Ectodermal cell (in vitro differentiated cells): Measurements from ENCODE around the gene POLA1.

Source experiments
- H3K27ac ChIP-seq: 2 replicates; pipeline ENCODE4 v1.7.0; 2013; ENCODE audit warnings: mild to moderate bottlenecking, low read depth, low read length; ENCODE audit not compliant: insufficient read depth, poor library complexity, severe bottlenecking
- H3K27me3 ChIP-seq: 2 replicates; pipeline ENCODE4 v1.7.0; 2013; ENCODE audit warnings: mild to moderate bottlenecking, low read length; ENCODE audit not compliant: insufficient read depth, control insufficient read depth, poor library complexity, severe bottlenecking
- H3K36me3 ChIP-seq: one replicate; pipeline ENCODE4 v1.7.0; 2013; ENCODE audit warnings: low read length; ENCODE audit not compliant: control insufficient read depth, insufficient read depth
- H3K4me1 ChIP-seq: one replicate; pipeline ENCODE4 v1.7.0; 2013; ENCODE audit warnings: low read length; ENCODE audit not compliant: control insufficient read depth, insufficient read depth
- H3K4me3 ChIP-seq: 2 replicates; pipeline ENCODE4 v1.7.0; 2013; ENCODE audit warnings: low read depth, low read length, control low read depth; ENCODE audit not compliant: insufficient read depth
- H3K9me3 ChIP-seq: 2 replicates; pipeline ENCODE4 v1.7.0; 2013; ENCODE audit warnings: mild to moderate bottlenecking, low read length, moderate library complexity; ENCODE audit not compliant: control insufficient read depth
- WGBS, 2 experiments: methylation state at CpG; one replicate each; pipeline ENCODE4 v1.1.7; 2013; ENCODE audit warnings: missing lambda C conversion rate in 2 of 2; 5-methylcytosine and 5-hydroxymethylcytosine counted together

The POLA1 gene

DNA sequence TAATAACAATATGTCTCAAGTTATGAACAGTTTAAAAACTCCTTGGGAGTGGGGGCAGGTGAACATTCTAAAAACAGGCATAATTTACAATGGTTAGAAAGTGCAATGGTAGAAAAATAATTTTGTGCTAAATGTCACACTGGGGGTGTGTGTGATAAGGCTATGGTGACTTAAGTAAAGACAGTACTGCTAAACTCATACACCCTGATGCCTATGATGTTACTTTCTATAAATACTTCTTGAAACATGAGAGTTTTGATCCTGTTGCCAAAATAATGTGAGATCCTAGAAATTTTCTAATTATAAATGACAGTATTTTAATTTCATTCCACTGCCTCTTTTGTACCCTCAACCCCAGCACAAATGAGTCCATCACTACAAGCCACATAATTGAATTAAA lies 144.2 kb downstream of the POLA1 start:
- H3K36me3 ChIP-seq = no peaks in the 10 kb centered on the region
- no peak overlapping the region for H3K27ac ChIP-seq
- no peaks in the 10 kb centered on the region for H3K4me1 ChIP-seq
- H3K27me3 ChIP-seq = no peaks in the 10 kb centered on the region
- H3K4me3 ChIP-seq = no peak overlapping the region
- no peaks in the 10 kb centered on the region for H3K9me3 ChIP-seq

DNA sequence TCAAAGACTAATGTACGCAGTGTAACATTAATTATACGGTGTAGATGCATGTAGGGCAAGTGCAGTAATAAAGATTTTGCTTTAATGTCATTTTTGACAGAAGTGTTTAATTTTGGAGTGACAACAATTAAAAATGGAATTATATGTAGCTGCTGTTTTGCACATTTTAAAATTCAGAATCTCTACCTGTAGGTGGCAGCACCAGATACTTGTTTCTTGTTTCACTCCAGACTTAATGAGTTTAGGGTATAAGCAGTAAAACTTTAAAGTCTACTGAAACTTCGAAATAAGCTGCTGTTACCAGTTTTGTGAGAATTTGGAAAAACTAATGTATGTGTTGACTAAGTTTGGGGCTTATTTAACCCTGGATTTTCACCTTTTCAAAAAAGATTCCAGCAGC lies 144.9 kb downstream of the POLA1 start:
- no peaks in the 10 kb centered on the region for H3K27me3 ChIP-seq
- H3K4me3 ChIP-seq = no peak overlapping the region
- no peaks in the 10 kb centered on the region for H3K9me3 ChIP-seq
- no peaks in the 10 kb centered on the region for H3K36me3 ChIP-seq
- WGBS, 2 experiments = 80 to 82% methylated on average over 3 of the region's 3 CpGs
- H3K4me1 ChIP-seq = no peaks in the 10 kb centered on the region
- no peak overlapping the region for H3K27ac ChIP-seq

DNA sequence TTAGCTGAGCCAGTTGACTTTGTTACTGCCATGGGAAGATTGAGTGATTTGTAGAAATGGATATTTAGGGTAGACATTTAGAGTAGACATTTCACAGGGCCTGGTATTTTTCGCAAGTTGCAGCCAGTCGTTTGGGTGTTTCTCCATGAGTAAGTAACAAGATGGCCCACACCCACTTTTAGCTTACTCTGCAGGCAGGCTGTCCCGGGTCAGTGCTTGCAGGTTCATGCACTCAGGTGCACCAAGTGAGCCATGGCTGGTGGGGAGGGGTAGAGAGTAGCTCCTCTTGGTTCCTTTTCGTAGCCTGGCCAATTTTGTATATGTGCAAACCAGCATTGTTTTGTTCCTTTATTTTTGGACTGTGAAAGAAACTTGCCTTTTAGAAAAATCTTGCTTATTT lies 145.6 kb downstream of the POLA1 start:
- no peak overlapping the region for H3K27ac ChIP-seq
- WGBS, 2 experiments = 83 to 91% methylated on average over 4 of the region's 4 CpGs
- H3K4me1 ChIP-seq = no peaks in the 10 kb centered on the region
- H3K36me3 ChIP-seq = no peaks in the 10 kb centered on the region
- no peaks in the 10 kb centered on the region for H3K27me3 ChIP-seq
- no peaks in the 10 kb centered on the region for H3K9me3 ChIP-seq
- no peak overlapping the region for H3K4me3 ChIP-seq

DNA sequence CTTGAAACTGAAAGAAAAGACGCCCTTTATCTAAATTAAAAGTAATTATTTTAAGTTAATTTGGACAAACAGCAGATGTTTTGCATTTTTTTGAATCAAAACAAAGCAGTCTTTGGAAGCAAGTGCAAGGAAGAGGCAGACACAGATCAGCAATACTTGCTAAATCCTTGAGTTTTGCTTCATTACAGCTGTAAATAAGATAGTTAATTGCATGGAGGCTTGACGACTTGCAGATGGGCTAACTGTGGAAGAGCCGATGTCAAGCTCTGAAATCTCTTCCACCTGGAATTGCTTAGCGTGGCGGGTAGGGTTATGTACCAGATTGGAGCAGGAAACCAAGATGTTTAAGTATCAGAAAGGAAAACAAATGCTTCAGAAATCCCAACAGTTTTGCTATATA lies 148.8 kb downstream of the POLA1 start:
- H3K9me3 ChIP-seq = no peaks in the 10 kb centered on the region
- WGBS, 2 experiments = 91 to 97% methylated on average over 4 of the region's 5 CpGs
- H3K4me1 ChIP-seq = no peaks in the 10 kb centered on the region
- no peaks in the 10 kb centered on the region for H3K36me3 ChIP-seq
- no peak overlapping the region for H3K4me3 ChIP-seq
- no peak overlapping the region for H3K27ac ChIP-seq
- no peaks in the 10 kb centered on the region for H3K27me3 ChIP-seq

DNA sequence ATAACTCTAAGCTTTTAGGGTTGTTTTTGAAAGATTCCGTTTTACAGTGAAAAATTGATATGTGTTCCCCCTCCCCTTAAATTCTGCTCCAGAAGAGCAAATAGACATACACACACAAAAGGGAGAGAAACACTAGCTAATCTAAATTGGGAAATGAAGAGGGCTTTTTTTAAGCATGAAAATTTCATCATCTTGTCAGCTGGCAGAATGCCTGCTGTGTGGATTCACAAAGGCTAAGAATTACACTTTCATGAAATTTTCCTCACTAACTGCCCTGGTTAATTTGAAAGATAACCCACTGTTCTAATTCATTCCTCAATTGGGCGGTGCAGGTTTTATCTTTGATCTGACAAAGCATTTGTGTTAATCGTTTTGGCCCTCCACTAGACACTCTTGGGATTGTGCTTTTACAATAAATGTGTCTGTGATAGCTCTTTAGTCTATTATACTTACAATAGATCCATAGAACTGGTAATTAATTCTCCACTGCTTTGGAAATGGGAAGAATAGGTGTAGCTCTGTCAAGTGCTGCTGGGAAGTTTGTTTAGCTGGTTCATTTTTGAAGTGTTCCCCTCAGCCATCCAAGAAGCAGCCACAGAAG lies 152.9 kb downstream of the POLA1 start:
- H3K4me1 ChIP-seq = no peaks in the 10 kb centered on the region
- H3K36me3 ChIP-seq = no peaks in the 10 kb centered on the region
- H3K4me3 ChIP-seq = no peak overlapping the region
- H3K27ac ChIP-seq = no peak overlapping the region
- H3K27me3 ChIP-seq = no peaks in the 10 kb centered on the region
- WGBS, 2 experiments = 76 to 100% methylated on average over 1 to 3 of the region's 3 CpGs
- H3K9me3 ChIP-seq = no peaks in the 10 kb centered on the region

DNA sequence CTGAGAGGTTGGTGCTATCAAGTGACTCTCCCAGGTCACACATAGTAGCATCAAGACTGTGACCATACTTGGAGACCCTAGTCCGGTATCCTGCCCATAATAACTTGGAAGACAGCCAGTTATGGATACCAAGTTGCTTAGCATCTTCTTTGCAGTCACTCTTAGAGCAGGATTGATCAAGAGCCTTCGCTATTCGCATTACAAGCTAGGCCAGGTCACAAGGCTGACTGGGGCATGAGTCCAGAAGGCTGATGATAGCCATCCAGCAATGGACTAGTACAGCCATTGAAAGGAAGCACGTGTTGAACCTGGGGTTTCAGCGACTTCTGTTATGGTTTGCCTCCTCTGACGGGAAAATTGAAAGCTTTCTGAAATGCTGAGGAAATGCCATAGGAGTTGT lies 157.6 kb downstream of the POLA1 start:
- no peak overlapping the region for H3K27ac ChIP-seq
- no peaks in the 10 kb centered on the region for H3K27me3 ChIP-seq
- no peaks in the 10 kb centered on the region for H3K36me3 ChIP-seq
- no peaks in the 10 kb centered on the region for H3K4me1 ChIP-seq
- no peak overlapping the region for H3K4me3 ChIP-seq
- no peaks in the 10 kb centered on the region for H3K9me3 ChIP-seq
- WGBS, 2 experiments = 94 to 98% methylated on average over 6 of the region's 6 CpGs

DNA sequence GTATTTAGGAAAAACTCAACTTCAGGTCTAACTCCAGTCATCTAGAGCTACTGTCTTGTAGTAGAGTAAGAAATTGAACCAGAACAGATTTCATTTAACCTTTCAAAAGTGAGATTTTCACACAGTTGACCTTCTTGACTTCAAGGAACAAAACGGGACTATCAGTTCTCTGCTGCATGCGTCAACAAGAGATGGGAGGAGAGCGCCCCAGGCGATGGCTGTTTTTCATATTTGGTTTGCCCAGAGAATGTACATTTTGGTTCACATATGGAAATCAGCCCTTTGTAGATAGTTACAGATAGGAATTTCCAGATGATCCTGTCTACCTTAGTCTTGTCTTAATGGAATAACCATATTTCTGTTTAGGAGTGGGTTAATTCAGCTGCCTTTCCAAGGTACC lies 158.1 kb downstream of the POLA1 start:
- Histone ChIP-seq H3K27me3 (no peaks in the 10 kb centered on the region), H3K9me3 (no peaks in the 10 kb centered on the region), H3K36me3 (no peaks in the 10 kb centered on the region), H3K27ac (no peak overlapping the region), H3K4me1 (no peaks in the 10 kb centered on the region), H3K4me3 (no peak overlapping the region)
- 94 to 95% methylated on average over 4 of the region's 4 CpGs for WGBS, 2 experiments

DNA sequence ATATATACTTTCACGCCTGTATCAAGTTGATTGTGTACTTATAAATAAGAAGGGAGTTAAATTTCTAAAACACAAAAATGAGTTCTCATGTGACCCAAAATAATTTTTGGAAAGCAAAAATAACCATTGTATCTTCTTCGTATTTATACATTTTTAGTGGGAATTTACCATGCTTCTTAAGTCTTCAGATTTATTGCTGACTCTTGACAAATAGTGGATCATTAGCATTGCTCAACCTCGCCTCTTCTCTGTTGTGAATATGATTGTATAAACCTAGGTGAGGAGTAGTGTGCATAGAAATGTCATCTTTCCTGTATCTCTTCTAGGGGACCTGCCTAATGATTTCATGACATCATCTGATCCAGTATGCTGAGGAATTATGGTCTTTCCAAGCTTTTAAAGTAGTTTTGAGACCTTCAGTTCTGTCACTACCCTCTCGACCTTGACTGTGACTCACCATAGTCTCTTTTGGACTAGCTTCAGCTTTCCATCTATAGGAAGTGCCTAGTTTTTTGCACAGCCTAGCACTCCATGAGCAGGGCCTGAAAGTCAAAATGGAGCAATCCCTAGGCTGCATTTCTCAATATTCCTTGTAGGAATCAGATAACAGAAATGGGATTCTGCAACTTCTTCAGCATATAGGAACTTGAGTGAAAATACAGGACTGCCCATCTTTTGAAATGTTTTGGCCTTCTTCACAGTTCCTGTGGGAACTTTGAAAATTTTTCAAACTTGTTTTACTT lies 164.5 kb downstream of the POLA1 start:
- no peaks in the 10 kb centered on the region for H3K27me3 ChIP-seq
- WGBS, 2 experiments = 96 to 97% methylated on average over 2 to 3 of the region's 4 CpGs
- H3K27ac ChIP-seq = no peak overlapping the region
- no peaks in the 10 kb centered on the region for H3K9me3 ChIP-seq
- no peaks in the 10 kb centered on the region for H3K36me3 ChIP-seq
- no peak overlapping the region for H3K4me3 ChIP-seq
- no peaks in the 10 kb centered on the region for H3K4me1 ChIP-seq

DNA sequence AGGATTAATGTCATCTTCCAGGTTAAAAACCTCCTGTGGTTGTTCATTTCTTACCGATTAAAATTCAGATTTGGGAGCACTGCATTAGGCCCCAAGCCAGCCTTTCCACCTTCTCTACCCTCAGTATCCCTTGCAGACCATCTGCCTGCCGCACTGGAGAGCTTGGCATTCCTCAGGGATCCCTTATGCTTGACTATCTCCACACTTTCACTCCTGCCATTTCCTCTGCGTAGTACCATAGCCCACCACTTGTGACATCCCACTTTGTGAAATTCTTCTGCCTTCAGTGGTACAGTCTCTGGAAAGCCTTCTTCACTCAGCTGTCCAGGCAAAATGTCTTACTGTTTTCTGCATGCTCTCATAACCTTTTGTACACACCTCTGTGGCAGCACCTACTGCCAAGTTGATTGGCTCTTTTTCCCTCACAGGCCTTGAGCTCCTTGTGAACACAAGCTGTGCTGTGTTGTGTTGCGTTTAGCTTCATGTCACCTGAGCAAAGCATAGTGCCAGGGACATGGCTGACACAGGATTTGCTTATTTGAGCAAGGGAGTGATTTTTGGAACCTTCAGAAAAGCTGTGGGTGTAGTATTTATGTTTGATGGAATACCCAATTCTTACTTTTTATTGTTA lies 165.6 kb downstream of the POLA1 start:
- H3K36me3 ChIP-seq = no peaks in the 10 kb centered on the region
- H3K27ac ChIP-seq = no peak overlapping the region
- 95 to 97% methylated on average over 4 of the region's 4 CpGs for WGBS, 2 experiments
- H3K9me3 ChIP-seq = no peaks in the 10 kb centered on the region
- H3K4me3 ChIP-seq = no peak overlapping the region
- H3K27me3 ChIP-seq = no peaks in the 10 kb centered on the region
- no peaks in the 10 kb centered on the region for H3K4me1 ChIP-seq

DNA sequence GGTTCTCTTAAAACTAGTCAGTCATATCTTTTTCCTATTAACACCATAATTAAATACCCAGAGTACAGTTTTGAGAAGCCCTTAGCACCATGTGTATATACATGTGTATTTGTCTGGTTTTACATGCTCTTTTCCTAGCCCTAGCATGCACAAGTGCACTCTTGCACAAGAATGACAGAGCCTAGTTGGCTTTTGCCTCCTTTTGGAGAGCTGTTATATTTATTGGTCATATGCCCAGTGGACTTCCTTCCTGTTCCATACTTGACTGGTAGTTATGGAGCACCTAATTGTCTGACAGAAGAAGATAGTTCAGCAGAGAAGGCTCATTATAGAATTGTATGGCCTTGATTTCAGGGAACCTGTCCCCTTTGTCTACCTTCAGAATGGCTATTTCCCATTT lies 166.4 kb downstream of the POLA1 start:
- Histone ChIP-seq H3K27me3 (no peaks in the 10 kb centered on the region), H3K36me3 (no peaks in the 10 kb centered on the region), H3K4me3 (no peak overlapping the region), H3K9me3 (no peaks in the 10 kb centered on the region), H3K4me1 (no peaks in the 10 kb centered on the region), H3K27ac (no peak overlapping the region)
